ELF-1 (cell line): ENCODE data around the gene ZBTB16.
A peak's percentile ranks its signal among the peaks of the same experiment; 100 is the strongest.

Experiments used
- DNase-seq: peaks from one replicate; pipeline ENCODE4 v3.0.0-alpha.2; 2016; ENCODE audit warnings: low read depth, low spot score

The ZBTB16 gene

GRCh38 chr11:114106047-114106446 is 46.5 kb downstream of the ZBTB16 start:
- DNase-seq, result no peak

- no peak for DNase-seq
These were observed 47.5 kb downstream of the ZBTB16 start for GRCh38 chr11:114106986-114107385.

- DNase-seq, result no peak
These were observed 49.1 kb downstream of the ZBTB16 start for GRCh38 chr11:114108501-114109205.

- DNase-seq, result no peak
These were observed 49.9 kb downstream of the ZBTB16 start for GRCh38 chr11:114109206-114110090.

GRCh38 chr11:114110123-114110522 is 50.6 kb downstream of the ZBTB16 start:
- DNase-seq, result no peak

GRCh38 chr11:114110952-114111947 is 51.7 kb downstream of the ZBTB16 start:
- no peak for DNase-seq

GRCh38 chr11:114115451-114115928 is 56.0 kb downstream of the ZBTB16 start:
- DNase-seq, result peak; percentile 82

- no peak for DNase-seq
These were observed 56.8 kb downstream of the ZBTB16 start for GRCh38 chr11:114116357-114116756.

GRCh38 chr11:114116800-114117199 is 57.3 kb downstream of the ZBTB16 start:
- DNase-seq, result no peak

- no peak for DNase-seq
These were observed 61.1 kb downstream of the ZBTB16 start for GRCh38 chr11:114120606-114121005.

- DNase-seq, result no peak
These were observed 61.6 kb downstream of the ZBTB16 start for GRCh38 chr11:114121138-114121537.

- no peak for DNase-seq
These were observed 62.4 kb downstream of the ZBTB16 start for GRCh38 chr11:114121804-114122504.

GRCh38 chr11:114122686-114123085 is 63.2 kb downstream of the ZBTB16 start:
- DNase-seq, result no peak

GRCh38 chr11:114123692-114124330 is 64.3 kb downstream of the ZBTB16 start:
- no peak for DNase-seq

GRCh38 chr11:114124601-114125144 is 65.2 kb downstream of the ZBTB16 start:
- no peak for DNase-seq

- DNase-seq, result no peak
These were observed 66.0 kb downstream of the ZBTB16 start for GRCh38 chr11:114125531-114125930.

- DNase-seq, result no peak
These were observed 66.4 kb downstream of the ZBTB16 start for GRCh38 chr11:114125959-114126358.

GRCh38 chr11:114128399-114128798 is 68.9 kb downstream of the ZBTB16 start:
- no peak for DNase-seq

GRCh38 chr11:114129142-114129541 is 69.6 kb downstream of the ZBTB16 start:
- no peak for DNase-seq

GRCh38 chr11:114129699-114130098 is 70.2 kb downstream of the ZBTB16 start:
- DNase-seq, result no peak
